Ishikawa (cell line): ENCODE data around the gene MRGPRD.

Experiments
- EP300 ChIP-seq: IDR thresholded peaks from 2 replicates; pipeline ENCODE4 v1.6.1; 2012; ENCODE audit warnings: borderline replicate concordance
- MAX ChIP-seq: IDR thresholded peaks from 2 replicates; pipeline ENCODE4 v1.6.1; 2012
- REST ChIP-seq: IDR thresholded peaks from 2 replicates; pipeline ENCODE4 v1.6.1; 2012; ENCODE audit warnings: low read depth, mild to moderate bottlenecking
- TAF1 ChIP-seq: IDR thresholded peaks from 2 replicates; pipeline ENCODE4 v1.6.1; 2012; ENCODE audit warnings: low read depth, mild to moderate bottlenecking
- TEAD4 ChIP-seq: IDR thresholded peaks from 2 replicates; pipeline ENCODE4 v1.6.1; 2012
- USF1 ChIP-seq: IDR thresholded peaks from 2 replicates; pipeline ENCODE4 v1.6.1; 2012

GRCh38 chr11:69002570-69003231, 21.9 kb upstream of the MRGPRD start:
- TF ChIP-seq REST, result no peak
- no peak for TF ChIP-seq EP300
- TF ChIP-seq USF1, result no peak
- TF ChIP-seq TEAD4, result no peak
- no peak for TF ChIP-seq MAX
- TF ChIP-seq TAF1, result no peak
